Peyer's patch (tissue), 4 donors: ENCODE measurements around the gene RGS7BP.

Source experiments
- CTCF ChIP-seq, 6 experiments: fragments of 450-650 bp in 4 of 6; fragments of 200-600 bp in 2 of 6; sonication (generic) in 1 of 6; IDR thresholded peaks; one replicate each; pipeline ENCODE4 v1.5.1; 2017 to 2019; ENCODE audit warnings: antibody characterized with exemption in 6 of 6, mild to moderate bottlenecking in 3 of 6, moderate library complexity in 1 of 6
- POLR2A ChIP-seq, 2 donors: fragments of 450-650 bp; IDR thresholded peaks; one replicate each; pipeline ENCODE4 v1.5.1; 2017; ENCODE audit warnings: antibody characterized with exemption in 2 of 2, mild to moderate bottlenecking in 2 of 2, moderate library complexity in 2 of 2

DNA sequence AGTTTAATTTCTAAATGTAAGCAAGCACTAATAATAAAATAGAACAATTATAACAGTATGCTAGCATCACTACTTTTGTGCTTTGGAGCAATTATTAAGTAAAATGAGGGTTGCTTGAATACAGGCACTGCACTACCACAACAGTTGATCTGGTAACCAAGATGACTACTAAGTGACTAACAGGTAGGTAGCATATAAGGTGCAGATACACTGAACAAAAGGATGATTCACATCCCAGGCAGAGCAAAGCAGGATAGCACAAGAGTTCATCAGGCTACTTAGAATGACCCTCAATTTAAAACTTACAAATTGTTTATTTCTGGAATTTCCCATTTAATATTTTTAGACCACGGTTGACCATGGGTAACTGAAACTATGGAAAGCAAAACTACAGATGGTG, 48.0 kb upstream of the RGS7BP start:
- TF ChIP-seq CTCF (IDR thresholded peaks at IDR 0.05), result no peak
- TF ChIP-seq POLR2A (IDR thresholded peaks at IDR 0.05), result no peak
